ENCODE data around the gene ATP6V1F.
A peak's percentile ranks its signal among the peaks of the same experiment; 100 is the strongest.

Gene ATP6V1F

GRCh38 chr7:128849156-128849515, 13.5 kb upstream of the ATP6V1F start:
- no peak for DNase-seq

- DNase-seq: no peak
These were observed 12.7 kb upstream of the ATP6V1F start for GRCh38 chr7:128849804-128850490.

- DNase-seq: no peak
These were observed 10.0 kb upstream of the ATP6V1F start for GRCh38 chr7:128852537-128853254.

GRCh38 chr7:128853799-128854198, 8.9 kb upstream of the ATP6V1F start:
- DNase-seq: no peak

- no peak for DNase-seq
These were observed 8.3 kb upstream of the ATP6V1F start for GRCh38 chr7:128854396-128854795.

GRCh38 chr7:128855559-128855958, 7.1 kb upstream of the ATP6V1F start:
- no peak for DNase-seq

- no peak for DNase-seq
These were observed 6.5 kb upstream of the ATP6V1F start for GRCh38 chr7:128856001-128856718.

GRCh38 chr7:128858380-128859231, 4.0 kb upstream of the ATP6V1F start:
- no peak for DNase-seq

GRCh38 chr7:128859232-128860157, 3.2 kb upstream of the ATP6V1F start:
- no peak for DNase-seq

GRCh38 chr7:128860158-128861073, 2.2 kb upstream of the ATP6V1F start:
- no peak for DNase-seq

- no peak for DNase-seq
These were observed 592 bp upstream of the ATP6V1F start for GRCh38 chr7:128861957-128862570.

- DNase-seq: peak; percentile 34
These were observed 855 bp downstream of the ATP6V1F start for GRCh38 chr7:128863433-128863989.

- DNase-seq: no peak
These were observed 2.6 kb downstream of the ATP6V1F start for GRCh38 chr7:128865303-128865702.

- DNase-seq: no peak
These were observed 3.6 kb downstream of the ATP6V1F start for GRCh38 chr7:128865996-128866877.

GRCh38 chr7:128867241-128867640, 4.6 kb downstream of the ATP6V1F start:
- no peak for DNase-seq

- DNase-seq: no peak
These were observed 5.4 kb downstream of the ATP6V1F start for GRCh38 chr7:128867842-128868623.

GRCh38 chr7:128868624-128869137, 6.0 kb downstream of the ATP6V1F start:
- no peak for DNase-seq

All from CD4-positive, alpha-beta T cell treated with Interleukin-15 for 1 hour (primary cell).